Iris pigment epithelial cell (primary cell): ENCODE measurements around the gene MAPKAP1.
"Not testable (repeated sequence)": the region's sequence is repeated elsewhere in the genome, so short reads cannot be mapped to it uniquely, and the experiment has no call there.

Experiments
- DNase-seq: peaks from one replicate; pipeline ENCODE4 v3.0.0-alpha.2; 2011; ENCODE audit warnings: low read depth

MAPKAP1 gene

DNA sequence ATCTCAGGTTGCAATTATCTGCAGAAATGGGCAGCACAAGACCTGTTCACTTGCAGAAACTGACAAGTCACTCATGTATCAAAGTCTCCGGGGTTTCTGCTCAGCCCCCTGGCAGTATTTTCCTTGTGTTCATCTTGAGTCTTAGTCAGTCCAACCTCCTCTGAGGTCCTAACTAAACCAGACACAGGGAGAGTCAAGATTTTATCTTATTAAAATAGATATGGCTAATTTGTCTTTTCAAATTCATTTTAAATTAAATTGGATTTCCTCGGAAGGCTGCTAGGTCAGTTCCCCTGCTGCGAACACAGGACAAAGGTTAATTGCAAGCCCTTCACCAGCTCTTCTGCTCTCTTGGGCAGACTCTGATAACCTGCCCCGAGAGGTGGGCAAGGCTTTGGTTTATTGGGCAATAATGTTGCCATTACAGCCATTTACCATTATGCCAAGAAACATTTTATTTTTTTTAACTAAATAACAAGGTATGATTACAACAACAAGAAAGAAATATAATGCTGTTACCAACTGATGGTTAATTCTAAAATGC is 103.5 kb downstream of the MAPKAP1 start:
- no peak for DNase-seq

DNA sequence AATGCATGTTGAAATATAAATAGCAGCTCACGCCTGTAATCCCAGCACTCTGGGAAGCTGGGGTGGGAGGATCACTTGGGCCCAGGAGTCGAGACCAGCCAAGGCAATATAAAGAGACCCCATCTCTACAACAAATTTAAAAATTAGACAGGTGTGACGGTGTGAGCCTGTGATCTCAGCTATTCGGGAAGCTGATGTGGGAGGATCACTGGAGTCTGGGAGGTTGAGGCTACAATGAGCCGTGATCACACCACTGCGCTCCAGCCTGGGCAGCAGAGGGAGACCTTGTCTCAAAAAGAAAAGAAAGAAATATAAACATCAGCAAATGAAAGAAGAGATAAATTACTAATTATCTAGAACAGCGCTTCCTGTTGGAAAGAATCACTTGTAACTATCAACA is 105.0 kb downstream of the MAPKAP1 start:
- DNase-seq: no peak

DNA sequence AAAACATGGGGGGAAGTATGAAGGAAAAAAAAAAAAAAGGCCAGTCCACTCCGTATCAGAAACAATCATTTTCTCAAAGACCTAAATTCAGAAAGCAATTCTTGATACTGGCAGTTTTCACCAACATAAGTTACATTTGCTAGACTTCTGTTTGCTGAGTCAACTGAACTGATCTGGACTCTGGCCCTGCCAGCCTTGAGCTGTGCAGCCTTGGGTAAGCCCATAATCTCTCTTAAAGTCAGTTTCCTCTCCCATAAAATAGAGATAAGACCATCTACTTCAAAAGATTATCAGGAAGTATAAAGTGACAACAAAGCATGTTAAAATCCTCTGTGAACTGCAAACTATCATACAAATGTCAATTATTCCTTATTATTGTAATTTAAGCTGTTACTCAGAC is 106.8 kb downstream of the MAPKAP1 start:
- DNase-seq: peak; percentile 39

DNA sequence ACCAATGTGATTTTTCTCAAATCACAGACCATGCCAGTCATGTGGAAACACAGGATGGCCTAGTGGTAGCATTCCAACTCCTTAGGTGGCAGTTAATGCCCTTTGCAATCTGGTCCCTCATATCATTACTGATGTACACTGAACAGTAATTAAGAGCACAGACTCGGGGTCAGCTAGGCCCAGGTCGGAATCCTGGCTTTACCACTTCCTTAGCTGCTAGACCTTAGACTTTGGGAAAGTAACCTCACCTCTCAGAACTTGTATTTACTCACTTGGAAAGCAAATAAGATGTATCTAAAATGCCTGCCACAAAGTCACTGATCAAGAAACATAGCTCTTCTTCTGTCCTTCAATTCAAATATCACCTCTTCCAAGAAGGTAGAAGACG is 112.8 kb downstream of the MAPKAP1 start:
- DNase-seq: no peak

DNA sequence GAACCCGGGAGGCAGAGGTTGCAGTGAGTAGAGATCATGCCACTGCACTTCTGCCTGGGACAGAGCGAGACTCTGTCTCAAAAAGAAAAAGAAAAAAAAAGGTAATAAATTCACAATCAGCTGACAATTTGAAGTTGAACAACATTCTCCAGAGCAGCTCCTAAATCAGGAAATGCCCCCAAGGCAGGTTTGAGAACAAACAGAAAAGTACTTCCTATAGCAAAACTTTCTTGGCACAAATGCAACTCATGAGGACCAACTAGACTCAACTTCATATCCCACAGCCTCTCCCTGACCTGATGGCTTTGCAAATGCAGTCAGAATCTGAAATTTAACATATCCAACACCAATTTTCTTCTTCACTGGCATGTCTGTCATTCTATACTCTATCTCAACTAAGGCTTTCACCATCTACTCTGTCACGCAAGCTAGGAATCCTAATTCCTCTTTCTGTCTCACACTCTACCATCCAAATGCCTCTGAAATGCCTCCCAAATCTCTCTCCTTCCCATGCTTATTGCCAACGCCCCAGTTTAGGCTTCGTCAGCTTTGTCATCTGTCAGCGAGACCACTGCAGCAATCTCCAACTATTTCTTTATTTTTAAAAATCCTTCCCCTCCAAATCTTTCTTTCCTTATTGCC is 113.3 kb downstream of the MAPKAP1 start:
- no peak for DNase-seq

DNA sequence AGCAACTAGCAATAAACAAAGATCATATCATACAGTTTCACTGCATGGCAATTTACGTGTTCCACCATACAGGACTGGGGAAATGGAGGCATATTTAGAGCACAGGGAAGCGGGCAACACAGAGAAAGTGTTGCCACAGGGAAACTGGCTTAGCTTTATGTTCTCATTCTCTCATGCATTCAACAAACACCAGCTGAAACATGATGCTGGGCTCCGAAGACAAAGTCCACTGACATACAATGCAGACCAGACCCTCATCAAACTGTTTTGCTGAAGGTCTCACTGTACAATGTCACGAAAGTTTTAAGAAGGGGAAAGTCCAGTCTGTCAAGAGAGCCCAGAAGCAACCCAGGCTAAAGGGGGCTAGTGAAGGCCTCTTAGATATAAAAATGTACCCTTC is 115.1 kb downstream of the MAPKAP1 start:
- no peak for DNase-seq

DNA sequence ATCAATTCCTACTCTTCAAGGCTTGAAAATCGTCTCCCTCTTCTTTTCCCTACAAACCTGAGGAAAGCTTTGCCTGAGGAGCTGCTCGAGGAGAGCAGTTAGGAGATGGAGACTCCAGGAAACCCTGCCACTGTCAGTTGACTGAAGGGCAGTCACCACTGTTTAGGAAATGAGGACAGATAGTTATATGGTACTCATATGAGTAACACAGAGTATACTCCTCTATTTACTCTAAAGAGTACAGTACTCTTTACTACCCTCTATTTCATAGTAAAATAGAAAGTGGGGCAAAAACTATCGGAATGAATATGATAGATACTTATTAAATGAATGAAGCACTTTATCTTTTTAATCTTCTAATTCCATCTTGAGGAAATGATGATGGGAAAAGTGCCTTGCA is 115.8 kb downstream of the MAPKAP1 start:
- no peak for DNase-seq

DNA sequence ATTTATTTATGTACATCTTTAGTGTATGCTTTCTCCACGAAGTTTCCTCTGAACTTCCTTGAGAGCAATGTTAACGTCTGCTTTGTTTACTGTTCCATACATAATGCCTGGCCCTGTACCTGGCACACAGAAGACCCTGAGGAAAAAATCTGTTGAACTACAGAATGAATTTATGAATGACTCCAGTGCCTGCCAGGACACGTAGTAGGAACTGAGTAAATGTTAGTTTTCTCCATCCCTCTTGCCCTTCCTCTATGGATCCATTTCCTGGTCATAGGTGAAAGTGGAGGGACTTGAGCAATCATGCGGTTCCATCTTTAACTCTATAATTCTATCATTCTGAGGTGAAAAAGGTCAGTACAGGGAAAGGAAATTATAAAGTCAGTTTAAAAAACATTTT is 117.7 kb downstream of the MAPKAP1 start:
- DNase-seq: no peak

DNA sequence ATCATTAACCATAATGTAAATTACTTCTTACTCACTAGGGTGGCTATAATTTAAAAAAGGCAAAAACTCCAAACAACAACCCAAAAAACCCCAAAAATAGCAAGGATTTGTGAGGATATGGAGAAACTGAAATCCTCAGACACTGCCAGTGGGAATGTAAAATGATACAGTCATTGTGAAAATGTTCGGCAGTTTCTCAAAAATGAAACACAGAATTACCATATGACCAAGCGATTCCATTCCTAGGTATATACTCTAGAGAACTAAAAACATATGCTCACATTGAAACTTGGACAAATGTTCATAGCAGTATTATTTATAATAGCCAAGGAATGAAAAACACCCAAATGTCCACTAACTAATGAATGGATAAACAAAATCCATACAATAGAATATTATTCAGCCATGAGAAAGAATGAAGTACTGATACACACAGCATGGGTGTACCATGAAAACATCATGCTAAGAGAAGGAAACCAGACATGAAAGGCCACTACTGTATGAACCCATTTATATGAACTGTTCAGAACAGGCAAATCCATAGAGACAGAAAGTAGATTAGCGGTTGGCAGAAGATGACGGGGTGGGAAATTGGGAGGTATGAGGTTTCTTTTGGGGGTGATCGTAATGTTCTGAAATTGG is 119.1 kb downstream of the MAPKAP1 start:
- no peak for DNase-seq

DNA sequence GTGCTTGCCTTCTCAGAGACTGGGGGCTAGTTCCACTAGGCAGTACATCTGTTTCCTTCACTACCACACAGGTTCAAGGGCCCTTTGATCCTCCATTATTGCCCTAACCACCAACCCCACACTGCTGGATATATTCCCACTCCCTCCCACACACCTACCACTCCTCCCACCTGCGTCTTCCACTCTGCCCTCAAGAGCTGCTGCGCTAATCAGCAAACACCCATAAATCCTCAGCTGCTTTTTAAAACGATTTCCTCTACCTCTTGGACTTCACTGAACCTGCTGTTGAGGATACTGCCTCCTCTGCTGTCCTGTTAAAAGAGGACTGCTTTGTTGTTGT is 120.9 kb downstream of the MAPKAP1 start:
- DNase-seq: no peak

DNA sequence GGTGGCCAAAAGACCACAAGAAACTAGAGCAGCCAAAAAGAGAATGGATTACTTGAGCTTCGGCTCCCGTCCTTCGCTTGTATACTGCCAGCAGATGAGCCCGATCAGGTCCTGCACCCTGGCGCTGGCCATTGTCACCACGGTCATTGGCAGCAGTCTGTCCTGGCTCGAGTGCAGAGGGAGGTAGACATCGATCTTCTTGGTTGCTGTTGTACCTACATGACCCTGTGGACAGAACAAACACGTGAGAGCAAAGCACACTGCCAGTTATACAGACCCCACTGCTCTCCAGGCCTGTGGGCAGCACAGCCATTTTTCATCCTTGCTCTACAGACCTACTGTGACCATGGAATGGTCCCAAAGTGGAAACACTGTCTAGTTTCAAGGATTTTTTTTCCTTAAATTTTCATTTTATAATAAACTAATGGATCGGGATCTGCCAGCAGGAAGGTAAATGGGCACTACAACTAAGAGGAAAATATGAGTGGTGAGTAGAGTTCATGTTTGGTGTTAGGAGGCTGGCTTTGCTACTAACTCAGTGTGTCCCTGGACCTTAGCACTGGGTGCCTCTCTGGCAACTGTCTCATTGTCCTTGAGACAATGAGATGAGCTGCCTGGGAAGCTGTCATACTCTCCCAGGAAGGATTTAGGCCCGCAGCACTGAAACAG is 121.4 kb downstream of the MAPKAP1 start:
- DNase-seq: no peak

DNA sequence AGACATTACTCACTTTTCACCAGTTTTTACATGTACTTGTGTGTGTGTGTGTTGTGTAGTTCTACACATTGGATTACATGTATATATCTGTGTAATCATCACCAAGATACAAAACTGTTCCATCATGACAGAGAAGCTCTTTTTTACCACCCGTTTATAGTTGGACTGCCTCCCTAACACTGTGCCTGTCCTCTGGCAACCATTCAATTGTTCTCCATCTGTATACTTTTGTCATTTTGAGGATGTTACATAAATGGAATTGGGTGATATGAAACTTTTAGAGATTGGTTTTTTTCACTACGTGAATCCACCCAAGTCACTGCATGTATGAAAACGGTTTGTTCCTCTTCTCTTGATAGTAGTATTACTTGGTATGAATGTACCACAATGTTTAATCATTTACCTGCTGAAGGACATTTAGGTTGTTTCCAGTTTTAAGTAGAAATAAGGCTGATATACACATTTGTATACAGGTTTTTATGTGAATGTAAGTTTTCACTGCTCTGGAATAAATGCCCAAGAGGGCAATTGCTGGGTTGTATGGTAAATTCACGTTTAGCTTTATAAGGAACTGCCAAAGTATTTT is 126.2 kb downstream of the MAPKAP1 start:
- DNase-seq: no peak

DNA sequence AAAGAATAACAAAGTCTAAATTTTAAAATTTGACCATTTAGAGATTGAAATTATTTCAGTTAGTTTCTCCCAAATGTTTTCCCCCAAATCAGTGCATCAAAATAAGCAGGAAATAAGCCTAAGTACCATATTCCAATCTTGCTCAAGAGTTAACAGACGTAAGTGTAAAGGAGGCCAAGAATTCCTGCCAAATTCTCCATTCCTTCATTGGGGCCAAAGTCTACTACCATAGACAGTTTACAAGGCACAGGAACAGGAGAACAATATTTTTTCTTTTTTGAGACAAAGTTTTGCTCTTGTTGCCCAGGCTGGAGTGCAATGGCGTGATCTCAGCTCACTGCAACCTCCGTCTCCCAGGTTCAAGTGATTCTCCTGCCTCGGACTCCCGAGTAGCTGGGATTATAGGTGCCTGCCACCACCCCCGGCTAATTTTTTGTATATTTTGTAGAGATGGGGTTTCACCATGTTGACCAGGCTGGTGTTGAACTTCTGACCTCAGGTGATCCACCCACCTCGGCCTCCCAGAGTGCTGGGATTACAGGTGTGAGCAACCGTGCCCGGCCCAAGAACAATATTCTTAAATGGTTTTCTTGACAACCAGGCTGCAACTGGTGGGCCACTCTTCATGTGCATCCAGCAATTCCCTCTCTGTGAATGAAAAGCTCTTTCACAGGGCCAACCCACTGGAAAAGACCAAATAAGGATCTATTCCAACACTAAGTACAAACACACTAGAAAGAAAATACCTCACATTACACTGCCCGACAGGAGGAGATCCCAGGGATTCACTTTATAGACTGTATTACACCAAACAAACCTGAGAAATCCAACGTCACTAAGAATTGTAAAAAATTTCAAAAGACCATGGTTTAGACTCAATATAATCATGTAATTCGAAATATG is 127.7 kb downstream of the MAPKAP1 start:
- no peak for DNase-seq

DNA sequence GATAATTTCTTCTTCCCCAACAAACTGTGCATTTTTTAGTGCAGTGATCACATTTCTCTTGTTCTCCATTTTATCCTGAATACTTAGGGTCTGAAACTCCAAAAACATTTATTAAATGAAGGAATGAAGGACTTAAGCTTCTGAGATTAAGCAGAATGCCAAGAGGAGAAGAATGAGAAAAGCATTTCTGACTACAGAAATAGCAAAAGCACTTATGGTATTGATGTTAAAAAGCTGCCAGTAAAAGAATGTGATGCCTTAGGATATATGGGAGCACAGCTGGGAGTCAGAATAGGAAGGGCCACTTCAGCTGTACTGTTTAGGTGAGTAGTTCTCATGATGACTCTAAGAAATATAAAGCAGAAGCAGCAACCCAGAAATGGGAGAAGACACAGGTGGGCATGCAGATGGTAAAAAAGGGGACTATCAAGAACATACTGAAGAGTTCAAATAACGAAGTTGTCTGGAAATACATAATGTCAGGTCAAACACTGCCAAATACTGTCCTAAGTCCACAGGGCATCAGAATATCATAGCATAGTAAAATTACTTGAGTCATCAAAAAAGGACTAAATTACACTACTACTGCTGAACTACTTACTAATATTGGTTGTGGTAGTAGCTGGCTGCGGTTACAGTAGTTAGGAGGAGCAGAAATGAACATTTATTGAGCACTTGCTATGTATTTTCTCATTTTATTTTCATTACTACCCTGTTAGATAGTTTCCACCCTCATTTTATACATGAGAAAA is 132.7 kb downstream of the MAPKAP1 start:
- DNase-seq: no peak

DNA sequence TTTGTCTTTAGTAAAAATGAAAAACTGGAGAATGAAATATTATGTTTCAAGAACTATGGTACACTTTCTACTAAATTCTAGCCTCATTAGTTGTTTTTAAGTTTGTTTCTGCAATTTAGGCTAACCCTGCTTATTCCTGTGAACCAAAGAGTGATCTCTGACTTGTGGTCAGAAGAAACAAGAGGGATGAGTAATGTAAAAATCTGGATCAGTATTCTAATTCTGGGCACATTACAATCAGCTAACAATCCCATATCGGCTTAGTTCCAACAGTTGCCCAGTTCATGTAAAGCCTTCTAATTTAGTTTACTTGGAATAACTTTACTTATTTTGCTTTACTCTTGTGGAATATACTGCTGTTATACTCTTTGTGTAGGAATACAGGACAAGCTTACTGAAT is 134.5 kb downstream of the MAPKAP1 start:
- DNase-seq: not testable (repeated sequence)

DNA sequence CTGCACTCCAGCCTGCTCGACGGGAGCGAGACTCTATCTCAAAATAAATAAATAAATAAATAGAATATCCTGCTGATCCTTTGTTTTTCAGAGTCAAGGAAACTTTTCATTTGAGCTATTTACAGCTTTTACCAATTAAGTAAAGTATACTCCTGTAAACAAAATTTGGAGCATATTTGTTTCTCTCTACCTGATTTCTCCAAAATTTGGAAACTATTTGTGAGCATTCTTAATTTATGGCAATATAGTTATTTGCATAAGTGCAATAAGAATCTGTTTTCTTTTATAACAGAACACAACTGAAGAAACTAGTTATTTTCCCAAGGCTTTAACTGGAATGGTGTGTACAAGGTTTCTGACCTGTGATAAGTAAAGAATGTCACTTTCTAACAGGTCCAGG is 135.2 kb downstream of the MAPKAP1 start:
- not testable (repeated sequence) for DNase-seq

DNA sequence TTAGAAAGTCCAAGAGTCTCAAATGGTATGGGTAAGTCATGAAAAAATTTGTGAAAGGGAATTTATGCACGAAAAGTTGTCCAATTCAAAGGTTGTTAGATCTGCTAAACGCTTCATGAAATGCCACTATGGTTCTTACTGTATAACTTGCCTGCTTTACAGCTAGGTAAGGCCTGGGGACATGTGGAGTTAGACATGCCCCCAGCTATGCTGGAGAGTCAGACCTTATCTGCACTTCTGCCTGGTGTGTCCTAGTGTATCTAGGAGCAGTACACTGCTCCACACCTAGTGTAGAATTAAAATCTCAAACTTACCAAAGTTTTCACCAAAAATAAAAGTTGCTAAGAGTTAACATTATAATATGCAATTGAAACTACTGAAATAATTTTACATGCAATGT is 136.8 kb downstream of the MAPKAP1 start:
- DNase-seq: no peak

DNA sequence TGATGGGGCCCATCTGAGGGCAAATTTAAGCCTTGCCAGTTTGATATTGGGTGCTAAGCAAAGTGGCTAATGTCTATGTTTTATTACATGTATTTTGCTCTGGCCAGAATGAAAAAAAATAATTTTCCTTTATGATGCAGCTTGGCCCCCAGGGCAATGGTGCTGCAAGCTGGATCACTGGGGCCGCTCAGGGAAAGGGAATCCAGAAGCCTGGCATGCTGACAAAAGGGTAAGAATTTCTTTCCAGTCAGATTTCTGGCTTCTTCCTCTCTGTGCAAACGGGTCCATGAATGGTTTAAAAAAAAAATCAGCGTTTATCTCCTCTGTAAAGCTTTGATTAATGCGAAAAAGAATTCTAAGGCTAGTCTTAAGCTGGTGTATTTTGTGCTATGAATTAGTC is 138.4 kb downstream of the MAPKAP1 start:
- no peak for DNase-seq

DNA sequence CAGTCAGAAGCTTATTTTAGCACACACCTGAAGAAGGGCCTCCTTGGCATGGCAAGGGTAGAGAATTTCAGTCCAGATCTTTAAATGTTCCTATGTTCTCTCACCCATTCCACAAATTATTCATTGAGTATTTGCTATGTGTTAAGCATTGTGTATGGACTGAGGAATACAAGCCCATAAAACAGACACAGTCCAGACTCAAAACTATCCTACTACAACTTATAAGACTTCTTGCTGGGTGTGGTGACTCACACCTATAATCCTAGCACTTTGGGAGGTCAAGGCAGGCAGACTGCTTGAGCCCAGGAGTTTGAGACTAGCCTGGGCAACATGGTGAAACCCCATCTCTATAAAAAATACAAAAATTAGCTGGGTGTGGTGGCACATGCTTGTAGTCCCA is 141.0 kb downstream of the MAPKAP1 start:
- DNase-seq: peak; percentile 34

DNA sequence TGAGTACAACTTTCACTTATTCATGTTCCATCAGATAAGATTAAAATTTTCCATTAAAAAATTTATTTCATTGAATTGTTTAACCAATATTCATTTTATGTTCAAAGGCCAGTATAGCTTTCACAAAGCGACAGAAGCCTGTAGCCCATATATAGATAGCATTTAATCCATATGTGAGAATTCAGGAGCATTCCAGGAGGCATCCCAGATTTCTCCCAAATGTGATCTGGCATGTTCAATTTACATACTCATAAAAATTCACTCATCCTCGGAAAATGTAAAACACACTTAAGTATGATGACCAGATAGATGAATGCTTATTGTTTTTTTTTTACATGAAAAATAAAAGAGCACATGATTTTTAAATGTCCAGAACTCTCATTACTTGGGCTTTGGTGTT is 141.9 kb downstream of the MAPKAP1 start:
- no peak for DNase-seq

DNA sequence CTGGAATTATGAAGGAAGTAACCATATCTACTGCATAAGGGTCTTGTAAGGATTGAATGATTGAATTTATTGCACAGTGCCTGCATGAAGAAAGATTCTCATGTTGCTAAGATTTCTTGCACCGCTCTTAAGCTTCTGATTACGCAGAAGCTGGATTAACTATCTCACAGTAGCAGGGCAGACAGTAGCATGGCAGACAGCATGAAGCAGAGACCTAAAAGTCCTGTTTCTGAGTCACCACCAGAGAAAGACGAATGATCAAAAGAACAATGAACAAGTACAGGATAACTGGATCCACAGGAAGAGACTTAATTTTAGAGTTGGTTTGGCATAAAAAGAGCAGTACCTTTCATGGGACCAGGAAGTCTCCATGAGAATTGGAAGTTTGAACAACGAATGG is 142.4 kb downstream of the MAPKAP1 start:
- DNase-seq: no peak
